ENCODE measurements around the gene DOCK8.
A peak's percentile ranks its signal among the peaks of the same experiment; 100 is the strongest.

DOCK8 gene

DNA sequence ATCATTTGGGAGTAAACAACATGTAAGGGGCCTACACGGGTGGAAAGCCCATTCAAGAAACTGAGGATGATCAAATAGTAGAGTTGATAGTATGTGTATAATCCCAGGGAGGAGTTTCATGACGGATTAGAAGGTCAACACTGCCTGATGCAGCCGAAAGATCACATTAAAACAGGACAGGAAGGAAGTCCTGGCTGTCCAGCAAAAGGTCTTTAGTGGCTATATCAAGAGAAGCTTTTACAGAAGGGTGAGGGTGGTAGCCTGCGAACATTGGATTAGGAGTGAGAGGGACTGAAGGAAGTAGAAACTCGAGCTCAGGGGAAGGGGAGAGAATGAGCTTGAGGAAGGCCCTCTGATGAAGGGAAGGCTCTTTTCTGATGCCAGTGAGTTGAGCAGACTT is 36.0 kb downstream of the DOCK8 start:
- DNase-seq (ENCODE audit: insufficient read length, low spot score) (no peak), FAIRE-seq (no peak)
- TF ChIP-seq, protein P1, sequence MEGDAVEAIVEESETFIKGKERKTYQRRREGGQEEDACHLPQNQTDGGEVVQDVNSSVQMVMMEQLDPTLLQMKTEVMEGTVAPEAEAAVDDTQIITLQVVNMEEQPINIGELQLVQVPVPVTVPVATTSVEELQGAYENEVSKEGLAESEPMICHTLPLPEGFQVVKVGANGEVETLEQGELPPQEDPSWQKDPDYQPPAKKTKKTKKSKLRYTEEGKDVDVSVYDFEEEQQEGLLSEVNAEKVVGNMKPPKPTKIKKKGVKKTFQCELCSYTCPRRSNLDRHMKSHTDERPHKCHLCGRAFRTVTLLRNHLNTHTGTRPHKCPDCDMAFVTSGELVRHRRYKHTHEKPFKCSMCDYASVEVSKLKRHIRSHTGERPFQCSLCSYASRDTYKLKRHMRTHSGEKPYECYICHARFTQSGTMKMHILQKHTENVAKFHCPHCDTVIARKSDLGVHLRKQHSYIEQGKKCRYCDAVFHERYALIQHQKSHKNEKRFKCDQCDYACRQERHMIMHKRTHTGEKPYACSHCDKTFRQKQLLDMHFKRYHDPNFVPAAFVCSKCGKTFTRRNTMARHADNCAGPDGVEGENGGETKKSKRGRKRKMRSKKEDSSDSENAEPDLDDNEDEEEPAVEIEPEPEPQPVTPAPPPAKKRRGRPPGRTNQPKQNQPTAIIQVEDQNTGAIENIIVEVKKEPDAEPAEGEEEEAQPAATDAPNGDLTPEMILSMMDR (IDR thresholded peaks at IDR 0.05; ENCODE audit: insufficient read depth, missing control alignments): no peak

GRCh38 chr9:251398-251797 is 36.7 kb downstream of the DOCK8 start:
- FAIRE-seq: peak; percentile 61
- TF ChIP-seq, protein P1 (IDR thresholded peaks at IDR 0.05; ENCODE audit: insufficient read depth, missing control alignments): no peak
- no peak for DNase-seq (ENCODE audit: insufficient read length, low spot score)

GRCh38 chr9:253539-253938 is 38.9 kb downstream of the DOCK8 start:
- TF ChIP-seq, protein P1 (IDR thresholded peaks at IDR 0.05; ENCODE audit: insufficient read depth, missing control alignments): no peak
- DNase-seq (ENCODE audit: insufficient read length, low spot score) (no peak), FAIRE-seq (no peak)

DNA sequence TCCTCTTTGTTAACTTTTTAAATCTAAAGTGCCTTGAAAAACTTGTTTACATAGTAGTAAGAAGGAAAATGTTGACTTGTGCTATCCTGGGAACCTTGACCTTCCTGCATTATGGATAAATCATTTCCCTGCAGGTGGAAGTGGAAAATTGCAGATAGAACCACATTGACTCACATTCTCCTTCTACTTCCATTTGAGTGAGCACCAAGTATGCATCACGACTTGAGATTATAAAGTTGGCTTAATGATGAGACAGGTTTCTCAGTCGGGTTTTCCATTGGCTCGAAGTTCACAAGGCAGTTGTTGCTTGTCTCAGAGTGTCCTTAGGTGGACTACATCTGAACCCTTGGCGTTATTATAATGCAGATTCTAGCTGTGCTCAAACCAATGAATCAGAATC is 39.9 kb downstream of the DOCK8 start:
- TF ChIP-seq, protein P1 (IDR thresholded peaks at IDR 0.05; ENCODE audit: insufficient read depth, missing control alignments): no peak
- DNase-seq (ENCODE audit: insufficient read length, low spot score) (no peak), FAIRE-seq (no peak)

- no peak for DNase-seq (ENCODE audit: insufficient read length, low spot score)
- TF ChIP-seq, protein P1 (IDR thresholded peaks at IDR 0.05; ENCODE audit: insufficient read depth, missing control alignments): no peak
- FAIRE-seq: no peak
Measured at GRCh38 chr9:257957-258356, 43.3 kb downstream of the DOCK8 start.

DNA sequence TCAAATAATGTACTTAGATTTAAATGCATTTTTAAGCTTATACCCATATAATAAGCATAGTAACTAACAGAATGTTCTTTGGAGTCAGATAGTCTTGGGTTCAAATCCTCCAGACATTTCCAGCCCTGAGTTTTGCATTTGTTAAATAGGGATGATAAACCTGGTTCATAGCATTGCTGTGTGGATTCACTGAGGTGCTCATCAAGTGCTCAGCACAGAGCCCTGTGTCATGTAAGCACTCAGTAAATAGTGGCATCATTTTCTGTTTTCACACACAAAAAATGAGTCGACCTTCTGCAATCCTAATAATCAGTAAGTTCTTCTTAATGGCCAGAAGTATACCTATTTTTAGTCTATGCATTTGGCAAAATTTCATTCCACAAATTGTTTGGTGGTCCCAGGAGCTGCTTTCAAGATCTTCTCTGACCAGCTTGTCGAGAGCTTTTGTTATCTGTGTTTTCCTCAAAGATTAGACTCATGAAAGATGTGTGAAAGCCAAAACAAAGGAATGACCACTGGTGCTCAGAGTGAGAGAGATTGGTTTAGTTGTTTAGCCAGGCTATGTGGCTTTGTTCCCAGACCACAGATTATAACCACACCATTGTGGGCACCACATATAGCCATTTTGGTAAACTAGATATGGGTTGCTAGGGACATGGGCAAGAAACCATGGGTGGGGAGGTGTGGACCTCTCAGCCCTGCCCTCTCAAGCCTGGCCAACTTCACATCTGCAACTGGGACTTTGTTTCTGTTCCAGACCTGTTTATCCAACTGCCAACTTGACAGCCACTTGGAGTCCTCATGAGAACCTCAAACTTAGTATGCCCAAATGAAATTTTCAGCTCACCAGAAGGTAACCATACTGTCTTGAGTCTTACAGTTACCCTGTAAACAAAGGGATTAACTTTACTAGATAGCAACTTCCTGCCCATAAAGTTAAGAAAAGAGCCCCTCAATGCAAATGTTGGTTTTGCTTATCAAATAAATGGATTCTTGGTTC is 45.0 kb downstream of the DOCK8 start:
- DNase-seq (ENCODE audit: insufficient read length, low spot score) (no peak), FAIRE-seq (no peak)
- TF ChIP-seq, protein P1 (IDR thresholded peaks at IDR 0.05; ENCODE audit: insufficient read depth, missing control alignments): no peak

- FAIRE-seq (no peak), DNase-seq (ENCODE audit: insufficient read length, low spot score) (no peak)
- TF ChIP-seq, protein P1 (IDR thresholded peaks at IDR 0.05; ENCODE audit: insufficient read depth, missing control alignments): no peak
Measured at GRCh38 chr9:264231-264630, 49.6 kb downstream of the DOCK8 start.
